ENCODE data around the gene REL.
"Not testable (repeated sequence)": the region's sequence is repeated elsewhere in the genome, so short reads cannot be mapped to it uniquely, and the experiment has no call there.

The REL gene

GRCh38 chr2:60881047-60881932 lies at the start of gene REL:
Gene REL (plus strand): TSS chr2:60881574. CDS start chr2:60881841, 267 bp downstream.
- DNase-seq (ENCODE audit: low read depth) = peak; percentile 73

- no peak for DNase-seq (ENCODE audit: low read depth)
Measured at GRCh38 chr2:60831921-60832320, 49.5 kb upstream of the REL start.

GRCh38 chr2:60832621-60833020 lies 48.8 kb upstream of the REL start:
- no peak for DNase-seq (ENCODE audit: low read depth)

- DNase-seq (ENCODE audit: low read depth) = no peak
Measured at GRCh38 chr2:60834270-60834717, 47.1 kb upstream of the REL start.

- DNase-seq (ENCODE audit: low read depth) = no peak
Measured at GRCh38 chr2:60836491-60836890, 44.9 kb upstream of the REL start.

- DNase-seq (ENCODE audit: low read depth) = no peak
Measured at GRCh38 chr2:60837123-60837522, 44.3 kb upstream of the REL start.

GRCh38 chr2:60838481-60838880 lies 42.9 kb upstream of the REL start:
- DNase-seq (ENCODE audit: low read depth) = no peak

- no peak for DNase-seq (ENCODE audit: low read depth)
Measured at GRCh38 chr2:60839126-60839813, 42.1 kb upstream of the REL start.

- no peak for DNase-seq (ENCODE audit: low read depth)
Measured at GRCh38 chr2:60840880-60841279, 40.5 kb upstream of the REL start.

GRCh38 chr2:60843006-60843405 lies 38.4 kb upstream of the REL start:
- no peak for DNase-seq (ENCODE audit: low read depth)

- DNase-seq (ENCODE audit: low read depth) = no peak
Measured at GRCh38 chr2:60844105-60844504, 37.3 kb upstream of the REL start.

GRCh38 chr2:60847854-60848253 lies 33.5 kb upstream of the REL start:
- DNase-seq (ENCODE audit: low read depth) = no peak

- no peak for DNase-seq (ENCODE audit: low read depth)
Measured at GRCh38 chr2:60849187-60849586, 32.2 kb upstream of the REL start.

GRCh38 chr2:60852282-60852860 lies 29.0 kb upstream of the REL start:
- DNase-seq (ENCODE audit: low read depth) = no peak

GRCh38 chr2:60853531-60853930 lies 27.8 kb upstream of the REL start:
- DNase-seq (ENCODE audit: low read depth) = no peak

- no peak for DNase-seq (ENCODE audit: low read depth)
Measured at GRCh38 chr2:60855989-60856669, 25.2 kb upstream of the REL start.

GRCh38 chr2:60857056-60857455 lies 24.3 kb upstream of the REL start:
- no peak for DNase-seq (ENCODE audit: low read depth)

- no peak for DNase-seq (ENCODE audit: low read depth)
Measured at GRCh38 chr2:60858897-60859311, 22.5 kb upstream of the REL start.

- no peak for DNase-seq (ENCODE audit: low read depth)
Measured at GRCh38 chr2:60861736-60862135, 19.6 kb upstream of the REL start.

- no peak for DNase-seq (ENCODE audit: low read depth)
Measured at GRCh38 chr2:60862642-60863041, 18.7 kb upstream of the REL start.

GRCh38 chr2:60865361-60865760 lies 16.0 kb upstream of the REL start:
- DNase-seq (ENCODE audit: low read depth) = not testable (repeated sequence)

- no peak for DNase-seq (ENCODE audit: low read depth)
Measured at GRCh38 chr2:60867007-60867406, 14.4 kb upstream of the REL start.
